ENCODE measurements around the gene FOXK1.
"Not testable (repeated sequence)": the region's sequence is repeated elsewhere in the genome, so short reads cannot be mapped to it uniquely, and the experiment has no call there.

The FOXK1 gene

DNA sequence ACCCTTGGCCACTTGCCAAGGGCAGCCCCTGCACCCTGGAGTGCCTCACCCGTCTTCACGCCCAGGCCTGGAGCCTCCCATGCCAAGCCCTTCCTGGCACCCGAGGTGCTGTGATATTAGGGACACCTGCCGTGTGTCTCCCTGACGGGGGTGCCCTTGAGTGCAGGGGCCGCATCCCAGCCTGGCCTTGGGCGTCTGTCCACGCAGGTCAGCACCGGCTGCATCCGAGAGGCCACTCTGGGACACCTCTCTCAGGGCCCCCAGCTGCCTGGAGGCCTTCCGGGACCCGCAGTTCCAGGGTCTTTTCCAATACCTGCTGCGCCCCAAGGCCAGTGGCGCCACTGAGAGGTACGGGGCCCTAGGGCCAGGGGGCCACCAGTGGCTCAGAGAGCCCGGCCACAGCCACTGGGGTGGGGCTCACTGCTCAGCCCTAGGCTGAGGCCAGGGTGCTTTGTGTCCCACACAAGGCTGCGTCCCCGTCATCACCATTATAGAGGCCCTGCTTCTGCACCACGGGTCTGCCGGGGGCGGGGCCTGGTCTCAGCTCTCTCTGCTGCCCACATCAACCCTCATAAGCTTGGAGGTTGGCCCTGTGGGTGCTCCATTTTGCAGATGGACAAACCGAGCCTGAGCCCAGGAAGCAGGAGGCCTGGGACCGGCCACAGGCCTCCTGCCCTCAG, 106.0 kb downstream of the FOXK1 start:
- DNase-seq = no peak

DNA sequence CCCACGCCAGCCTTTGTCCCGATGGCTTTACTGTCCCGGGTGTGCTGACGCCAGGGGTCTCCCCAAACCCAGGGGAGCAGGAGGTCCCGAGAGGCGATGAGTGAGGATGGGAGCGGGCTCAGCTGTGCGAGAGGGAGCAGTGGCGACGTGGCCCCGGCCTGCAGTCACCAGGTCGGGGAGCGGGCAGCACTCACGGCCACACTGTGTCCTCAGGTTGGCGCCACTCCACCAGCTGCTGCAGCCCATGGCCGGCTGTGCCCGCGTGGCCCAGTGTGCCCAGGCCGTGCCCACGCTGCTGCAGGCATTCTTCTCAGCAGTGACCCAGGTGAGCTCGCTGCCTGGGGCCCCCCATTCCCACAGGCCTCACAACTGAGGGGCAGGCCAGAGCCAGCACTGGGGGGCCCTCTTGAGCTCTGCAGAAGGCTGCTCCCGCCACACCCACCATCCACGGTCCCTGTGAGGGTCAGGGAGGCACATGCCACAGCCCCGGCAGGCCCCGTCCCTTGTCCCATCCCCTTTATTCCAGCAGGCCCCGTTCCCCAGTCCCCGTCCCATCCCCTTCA, 106.6 kb downstream of the FOXK1 start:
- DNase-seq = no peak

DNA sequence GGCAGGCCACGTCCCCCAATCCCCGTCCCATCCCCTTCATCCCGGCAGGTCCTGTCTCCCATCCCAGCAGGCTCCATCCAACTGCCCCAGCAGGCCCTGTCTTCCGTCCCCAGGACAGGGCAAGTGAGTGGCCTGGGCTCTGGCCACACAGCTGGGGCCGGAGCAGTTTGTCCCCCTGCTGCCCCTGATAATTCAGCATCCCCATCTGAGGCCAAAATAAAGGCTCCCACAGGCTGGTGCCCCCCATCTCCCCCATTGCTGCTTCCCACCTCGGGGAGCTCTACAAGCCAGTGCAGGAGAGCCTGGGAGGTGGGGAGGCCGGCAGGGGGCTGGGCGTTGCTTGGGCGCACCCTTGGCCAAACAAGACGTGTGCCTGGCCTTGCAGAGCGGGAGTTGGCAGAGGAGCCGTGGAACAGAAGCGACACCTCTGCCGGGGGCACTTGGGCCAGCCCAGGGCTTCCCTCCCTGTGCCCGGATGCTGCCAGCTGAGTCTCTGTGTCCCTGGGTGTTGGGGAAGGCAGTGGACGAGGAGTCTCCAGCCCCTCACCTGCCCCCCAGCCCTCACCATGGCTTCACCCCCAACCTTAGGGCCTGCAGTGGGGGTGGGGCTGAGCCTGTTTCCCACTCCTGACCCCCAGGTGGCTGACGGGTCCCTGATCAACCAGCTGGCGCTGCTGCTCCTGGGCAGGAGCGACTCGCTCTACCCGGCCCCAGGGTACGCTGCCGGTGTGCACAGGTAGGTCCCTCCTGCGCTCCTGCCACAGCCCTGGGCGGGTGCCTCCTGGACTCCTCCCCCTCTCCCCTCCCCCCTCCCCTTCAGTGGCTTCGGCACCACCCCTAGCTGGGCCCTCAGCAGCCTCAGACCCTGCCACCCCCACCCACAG, 107.3 kb downstream of the FOXK1 start:
- DNase-seq = no peak

DNA sequence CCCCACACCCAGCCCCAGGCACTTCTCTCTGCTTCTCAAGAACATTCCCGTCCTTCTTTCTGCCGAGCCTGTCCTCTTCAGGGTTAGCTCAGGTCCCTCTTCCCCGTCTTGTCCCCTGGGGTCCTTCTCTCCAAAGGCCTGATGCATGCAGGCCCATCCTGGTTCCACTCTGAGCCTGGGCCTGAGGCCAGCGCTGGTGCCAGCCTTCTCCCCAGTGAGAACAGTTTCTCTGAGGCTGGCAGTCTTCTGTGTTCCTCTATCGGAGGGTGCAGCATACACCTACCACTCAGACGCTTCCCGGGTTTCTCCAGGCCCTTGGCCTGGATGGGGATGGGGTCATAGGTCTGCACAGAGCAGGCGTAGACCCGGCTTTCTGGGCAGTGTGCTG, 108.0 kb downstream of the FOXK1 start:
- DNase-seq = no peak

DNA sequence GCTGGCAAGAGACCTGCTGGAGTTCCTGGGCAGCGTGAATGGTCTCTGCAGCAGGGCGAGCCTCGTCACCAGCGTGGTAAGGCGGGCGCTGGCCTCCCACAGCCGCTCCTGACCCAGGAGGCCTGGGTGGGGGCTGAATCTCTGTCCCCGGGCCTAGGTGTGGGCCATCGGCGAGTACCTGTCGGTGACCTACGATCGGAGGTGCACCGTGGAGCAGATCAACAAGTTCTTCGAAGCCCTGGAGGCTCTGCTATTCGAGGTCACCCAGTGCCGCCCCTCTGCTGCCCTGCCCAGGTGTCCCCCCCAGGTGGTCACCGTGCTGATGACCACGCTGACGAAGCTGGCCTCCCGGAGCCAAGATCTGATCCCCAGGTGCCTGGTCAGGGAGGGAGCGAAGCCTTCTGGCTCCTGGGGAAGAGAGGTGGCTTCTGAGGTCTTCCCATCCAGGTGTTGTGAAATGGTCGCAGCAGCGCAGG, 108.5 kb downstream of the FOXK1 start:
- DNase-seq = no peak

DNA sequence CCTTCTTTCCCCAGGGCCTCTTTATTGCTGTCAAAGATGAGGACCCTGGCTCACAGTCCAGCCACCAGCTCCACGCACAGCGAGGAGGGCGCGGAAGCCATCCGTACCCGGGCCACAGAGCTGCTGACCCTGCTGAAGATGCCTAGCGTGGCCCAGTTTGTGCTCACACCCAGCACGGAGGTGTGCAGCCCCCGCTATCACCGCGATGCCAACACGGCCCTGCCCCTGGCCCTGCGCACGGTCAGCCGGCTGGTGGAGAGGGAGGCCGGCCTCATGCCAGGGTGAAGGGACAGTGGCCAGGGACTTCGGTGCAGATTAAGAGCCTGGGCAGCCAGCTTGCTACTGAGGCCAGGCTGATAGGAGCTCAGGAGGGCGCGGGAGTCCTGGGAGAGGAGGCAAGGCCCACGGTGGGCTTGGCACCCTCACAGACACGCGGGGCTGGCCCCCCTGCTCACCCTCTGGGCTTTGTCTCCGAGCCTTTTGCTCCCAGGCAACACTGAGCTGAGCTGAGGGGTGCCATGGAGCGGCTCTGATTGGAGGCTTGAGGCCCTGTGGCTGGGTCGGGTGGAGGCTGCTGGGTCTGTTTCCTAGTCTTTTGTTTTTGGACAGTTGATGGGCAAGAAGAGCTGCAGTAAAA, 109.1 kb downstream of the FOXK1 start:
- DNase-seq = no peak

DNA sequence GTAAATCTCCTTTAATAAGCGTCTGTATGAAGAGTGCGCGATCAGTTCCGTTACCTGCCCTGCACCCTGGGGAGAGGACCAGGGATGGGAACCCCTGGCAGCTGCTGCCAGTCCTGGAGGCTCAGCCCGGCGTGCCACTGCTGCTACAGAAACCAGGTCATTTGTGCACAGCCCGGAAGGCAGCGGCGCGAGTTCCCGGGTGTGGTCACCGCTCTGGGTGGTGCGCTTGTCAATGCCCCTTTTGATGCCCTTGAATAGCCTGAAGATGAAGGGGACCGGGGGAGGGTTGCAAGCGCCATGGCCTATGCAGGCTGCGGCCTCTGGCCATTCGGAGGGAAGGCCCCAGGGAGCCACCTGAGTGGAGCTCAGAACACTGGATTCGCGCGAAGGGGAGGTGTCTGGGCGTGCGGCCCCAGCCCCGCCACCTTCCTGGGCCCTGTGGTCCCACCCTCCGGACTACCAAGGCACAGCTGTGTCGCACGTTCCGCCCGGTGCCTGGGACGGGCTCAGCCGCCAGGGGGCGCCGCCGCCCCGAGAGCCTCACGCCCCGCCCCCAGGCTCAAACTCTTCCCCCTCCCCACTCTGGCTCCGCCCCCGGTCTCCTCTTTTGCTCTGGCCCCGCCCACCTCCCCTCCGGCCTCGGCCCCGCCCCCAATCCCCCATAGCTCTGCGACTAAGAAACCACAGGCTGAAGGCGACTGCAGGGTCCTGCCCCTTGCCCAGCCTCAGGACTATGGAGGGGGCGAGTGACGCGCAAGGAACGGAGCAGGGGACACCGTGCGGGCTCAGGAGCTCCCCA, 109.8 kb downstream of the FOXK1 start:
- peak; percentile 82 to 83 for DNase-seq

DNA sequence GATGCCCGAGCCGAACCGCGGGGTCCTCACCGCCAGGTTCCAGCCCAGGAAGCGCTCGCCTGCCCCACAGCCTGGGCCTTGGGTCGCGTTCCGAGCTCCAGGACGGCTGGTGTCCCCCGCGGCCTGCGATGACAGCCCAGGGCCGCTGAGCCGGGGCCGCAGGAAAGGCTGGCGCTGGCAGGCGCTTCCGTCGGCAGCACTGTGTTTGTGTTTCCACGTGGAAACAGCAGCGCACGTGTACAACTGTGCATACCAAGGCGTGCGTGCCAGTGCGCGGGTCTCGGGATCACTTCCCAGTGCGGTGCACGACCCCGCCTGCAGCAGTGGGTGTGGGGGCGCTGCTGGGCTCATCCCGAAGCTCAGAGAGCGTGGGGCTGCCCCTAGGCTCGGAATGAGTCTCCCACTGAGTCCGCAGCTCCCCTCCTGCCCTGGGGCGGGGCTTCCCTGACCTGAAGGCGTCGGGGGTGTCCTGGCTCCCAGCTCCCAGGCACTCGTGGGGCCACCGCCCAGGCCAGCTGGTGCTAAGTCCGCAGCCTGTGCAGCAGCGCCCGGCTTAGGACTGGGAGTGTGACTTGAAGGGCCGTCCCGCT, 110.5 kb downstream of the FOXK1 start:
- peak; percentile 16 to 27 for DNase-seq

DNA sequence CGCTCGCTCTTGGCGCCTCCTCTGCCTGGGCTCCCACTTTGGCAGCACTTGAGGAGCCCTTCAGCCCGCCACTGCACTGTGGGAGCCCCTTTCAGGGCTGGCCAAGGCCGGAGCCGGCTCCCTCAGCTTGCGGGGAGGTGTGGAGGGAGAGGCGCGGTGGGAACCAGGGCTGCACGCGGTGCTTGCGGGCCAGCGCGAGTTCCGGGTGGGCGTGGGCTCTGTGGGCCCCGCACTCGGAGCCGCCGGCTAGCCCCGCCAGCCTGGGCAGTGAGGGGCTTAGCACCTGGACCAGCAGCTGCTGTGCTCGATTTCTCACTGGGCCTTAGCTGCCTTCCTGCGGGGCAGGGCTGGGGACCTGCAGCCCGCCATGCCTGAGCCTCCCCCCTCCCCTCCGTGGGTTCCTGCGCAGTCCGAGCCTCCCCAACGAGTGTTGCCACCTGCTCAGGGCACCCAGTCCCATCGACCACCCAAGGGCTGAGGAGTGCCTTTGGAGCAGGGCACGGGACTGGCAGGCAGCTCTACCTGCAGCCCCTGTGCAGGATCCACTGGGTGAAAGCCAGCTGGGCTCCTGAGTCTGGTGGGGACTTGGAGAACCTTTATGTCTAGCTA, 111.4 kb downstream of the FOXK1 start:
- not testable (repeated sequence) for DNase-seq

DNA sequence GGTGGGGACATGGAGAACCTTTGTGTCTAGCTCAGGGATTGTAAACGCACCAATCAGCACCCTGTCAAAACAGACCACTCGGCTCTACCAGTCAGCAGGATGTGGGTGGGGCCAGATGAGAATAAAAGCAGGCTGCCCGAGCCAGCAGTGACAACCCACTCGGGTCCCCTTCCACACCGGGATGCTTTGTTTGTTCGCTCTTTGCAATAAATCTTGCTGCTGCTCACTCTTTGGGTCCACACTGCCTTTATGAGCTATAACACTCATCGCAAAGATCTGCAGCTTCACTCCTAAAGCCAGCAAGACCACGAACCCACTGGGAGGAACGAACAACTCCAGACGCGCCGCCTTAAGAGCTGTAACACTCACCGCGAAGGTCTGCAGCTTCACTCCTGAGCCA, 112.1 kb downstream of the FOXK1 start:
- not testable (repeated sequence) for DNase-seq

DNA sequence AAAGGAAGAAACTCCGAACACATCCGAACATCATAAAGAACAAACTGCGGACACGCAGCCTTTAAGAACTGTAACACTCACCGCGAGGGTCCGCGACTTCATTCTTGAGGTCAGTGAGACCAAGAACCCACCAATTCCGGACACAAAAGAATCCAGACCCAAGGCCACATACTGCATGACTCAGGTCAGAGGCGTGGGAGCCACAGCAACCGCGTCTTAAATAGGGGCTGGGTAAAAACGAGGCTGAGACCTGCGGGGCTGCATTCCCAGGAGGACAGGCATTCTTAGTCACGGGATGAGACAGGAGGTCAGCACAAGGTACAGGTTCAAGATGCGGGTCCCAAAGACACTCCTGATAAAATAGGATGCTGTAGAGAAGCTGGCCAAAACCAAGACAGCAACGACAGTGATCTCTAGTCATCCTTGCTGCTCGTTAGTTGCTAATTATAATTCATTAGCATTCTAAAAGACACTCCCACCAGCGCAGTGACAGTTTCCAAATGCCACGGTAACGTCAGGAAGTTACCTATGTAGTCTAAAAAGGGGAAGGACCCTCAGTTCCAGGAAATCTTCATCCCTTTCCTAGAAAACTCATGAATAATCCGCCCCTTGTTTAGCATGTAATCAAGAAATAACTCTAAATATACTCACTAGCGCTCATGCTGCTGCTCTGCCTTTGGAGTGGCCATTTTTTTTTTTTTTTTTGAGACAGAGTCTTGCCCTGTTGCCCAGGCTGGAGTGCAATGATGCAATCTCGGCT, 112.7 kb downstream of the FOXK1 start:
- no peak for DNase-seq

DNA sequence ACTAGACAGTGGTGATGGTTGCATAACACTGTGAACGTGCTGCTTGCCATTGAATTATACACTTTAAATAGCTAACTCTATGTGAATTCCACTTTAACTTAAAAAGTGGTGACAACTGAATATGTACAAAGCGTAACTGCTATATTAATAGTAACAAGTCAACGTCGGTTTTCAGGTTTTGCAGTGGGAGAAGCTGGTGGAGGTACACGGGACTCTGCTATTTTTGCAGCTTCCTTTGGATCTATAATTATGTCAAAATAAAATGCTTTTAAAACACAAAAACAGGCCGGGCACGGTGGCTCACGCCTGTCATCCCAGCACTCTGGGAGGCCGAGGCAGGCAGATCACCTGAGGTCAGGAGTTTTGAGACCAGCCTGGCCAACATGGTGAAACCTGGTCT, 114.4 kb downstream of the FOXK1 start:
- no peak for DNase-seq

DNA sequence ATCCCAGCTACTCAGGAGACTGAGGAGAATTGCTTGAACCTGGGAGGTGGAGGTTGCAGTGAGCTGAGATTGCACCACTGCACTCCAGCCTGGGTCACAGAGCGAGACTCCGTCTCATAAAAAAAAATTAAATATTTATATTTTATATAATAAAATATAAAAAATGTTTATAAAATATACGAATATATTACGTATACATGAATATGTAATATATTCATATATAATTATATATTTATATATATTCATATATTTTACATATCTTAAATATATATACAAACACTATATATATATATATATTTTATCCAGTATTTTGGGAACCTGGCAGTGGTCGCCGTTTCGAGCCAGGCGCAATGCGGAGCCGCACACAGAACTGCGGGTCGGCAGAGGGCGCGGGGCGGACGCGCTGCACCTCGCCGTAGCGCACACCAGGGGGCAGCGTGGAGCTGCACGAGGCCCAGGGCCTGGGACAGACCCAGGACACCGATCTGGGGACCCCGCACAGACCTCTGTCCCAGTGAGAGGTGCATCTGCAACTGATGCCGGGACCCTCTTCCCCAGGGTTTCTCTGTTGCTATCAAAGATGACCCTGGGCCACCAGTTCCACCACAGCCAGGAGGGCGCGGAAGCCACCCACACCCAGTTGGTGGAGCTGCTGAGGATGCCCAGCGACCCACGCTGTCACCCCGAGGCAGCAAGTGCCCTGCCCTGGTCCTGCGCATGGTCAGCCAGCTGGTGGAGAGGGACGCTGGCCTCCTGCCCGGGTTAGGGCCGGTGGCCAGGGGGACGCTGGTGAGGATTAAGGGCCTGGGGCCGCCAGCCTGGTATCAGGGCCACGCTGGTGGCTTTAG, 116.0 kb downstream of the FOXK1 start:
- DNase-seq = peak; percentile 67 to 73

DNA sequence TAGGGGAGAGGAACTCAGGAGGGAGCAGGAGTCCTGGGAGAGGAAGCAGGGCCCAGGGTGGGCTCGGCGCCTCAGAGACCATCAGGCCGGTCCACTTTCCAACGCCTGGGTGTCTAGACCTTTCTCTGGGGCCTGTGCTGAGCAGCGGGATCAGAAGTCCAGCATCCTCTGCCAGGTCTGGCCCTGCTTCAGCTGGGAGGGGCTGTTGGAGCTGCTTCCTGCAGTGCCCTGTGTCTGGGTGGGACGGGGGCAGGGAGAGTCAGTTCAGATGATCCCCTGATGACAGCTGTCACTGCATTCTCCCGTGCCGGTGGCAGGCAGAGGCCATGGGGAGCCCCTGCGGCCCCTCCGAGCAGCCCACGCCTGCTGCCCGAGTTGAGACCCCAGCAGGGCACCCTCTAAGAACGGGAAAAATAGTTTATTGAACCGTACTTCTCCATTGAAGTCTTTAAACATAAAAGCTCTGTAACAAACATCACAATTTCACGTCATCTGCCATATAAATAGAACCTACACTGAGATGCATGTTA, 116.7 kb downstream of the FOXK1 start:
- DNase-seq = no peak

DNA sequence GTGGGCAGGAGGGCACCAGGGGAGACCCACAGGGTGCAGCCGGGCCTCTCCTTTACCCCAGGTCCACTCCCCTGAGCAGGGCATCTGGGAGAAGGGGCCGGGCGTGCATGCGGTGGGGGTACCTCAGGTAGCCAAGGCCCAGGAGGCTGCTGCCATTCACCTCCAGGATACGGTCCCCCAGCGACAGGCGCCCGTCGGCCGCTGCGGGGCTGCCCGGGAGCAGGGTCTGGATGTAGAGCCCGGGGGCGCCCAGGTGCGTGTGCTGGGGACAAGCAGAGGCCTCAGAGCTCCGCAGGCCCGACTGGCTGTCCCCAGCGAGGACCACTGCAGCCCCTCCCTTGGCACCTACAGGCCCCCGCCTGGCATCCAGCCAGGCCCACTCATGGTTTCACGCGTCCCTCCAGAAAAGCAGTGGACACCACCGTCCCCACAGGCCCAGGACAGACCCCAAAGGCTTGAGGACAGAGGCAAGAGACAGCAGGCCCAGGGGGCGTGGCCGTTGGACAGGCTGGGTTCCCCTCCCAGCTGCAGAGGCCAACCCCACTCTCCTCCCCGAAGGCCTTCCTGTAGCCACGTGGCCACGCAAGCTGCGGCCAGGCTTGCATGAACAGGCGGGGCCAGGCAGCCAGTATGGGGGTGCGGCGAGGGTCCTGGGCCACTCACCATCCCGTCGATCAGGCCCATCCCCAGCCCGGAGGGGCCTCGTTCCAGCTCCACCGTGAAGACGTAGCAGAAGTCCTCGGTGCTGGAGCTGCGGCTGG, 117.6 kb downstream of the FOXK1 start:
- DNase-seq = no peak

DNA sequence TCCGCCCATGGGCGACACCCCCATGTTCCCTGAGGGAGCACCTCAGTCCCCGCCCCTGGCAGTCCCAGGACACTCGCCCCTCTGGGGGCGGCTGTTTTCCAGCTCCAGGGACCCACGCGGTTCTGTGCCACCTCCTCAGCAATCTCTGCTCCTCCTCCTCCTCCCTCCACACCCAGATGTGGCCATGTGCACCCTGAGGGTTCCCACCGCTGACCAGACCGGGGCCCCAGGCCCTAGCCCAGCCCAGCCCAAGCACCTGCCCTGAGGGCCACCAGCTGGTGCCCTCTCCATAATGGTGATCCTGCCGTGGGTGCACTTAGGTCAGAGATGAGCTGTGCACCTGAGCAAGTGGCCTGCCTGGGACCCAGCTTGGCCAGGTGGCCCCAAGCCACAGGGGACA, 118.4 kb downstream of the FOXK1 start:
- DNase-seq = no peak

DNA sequence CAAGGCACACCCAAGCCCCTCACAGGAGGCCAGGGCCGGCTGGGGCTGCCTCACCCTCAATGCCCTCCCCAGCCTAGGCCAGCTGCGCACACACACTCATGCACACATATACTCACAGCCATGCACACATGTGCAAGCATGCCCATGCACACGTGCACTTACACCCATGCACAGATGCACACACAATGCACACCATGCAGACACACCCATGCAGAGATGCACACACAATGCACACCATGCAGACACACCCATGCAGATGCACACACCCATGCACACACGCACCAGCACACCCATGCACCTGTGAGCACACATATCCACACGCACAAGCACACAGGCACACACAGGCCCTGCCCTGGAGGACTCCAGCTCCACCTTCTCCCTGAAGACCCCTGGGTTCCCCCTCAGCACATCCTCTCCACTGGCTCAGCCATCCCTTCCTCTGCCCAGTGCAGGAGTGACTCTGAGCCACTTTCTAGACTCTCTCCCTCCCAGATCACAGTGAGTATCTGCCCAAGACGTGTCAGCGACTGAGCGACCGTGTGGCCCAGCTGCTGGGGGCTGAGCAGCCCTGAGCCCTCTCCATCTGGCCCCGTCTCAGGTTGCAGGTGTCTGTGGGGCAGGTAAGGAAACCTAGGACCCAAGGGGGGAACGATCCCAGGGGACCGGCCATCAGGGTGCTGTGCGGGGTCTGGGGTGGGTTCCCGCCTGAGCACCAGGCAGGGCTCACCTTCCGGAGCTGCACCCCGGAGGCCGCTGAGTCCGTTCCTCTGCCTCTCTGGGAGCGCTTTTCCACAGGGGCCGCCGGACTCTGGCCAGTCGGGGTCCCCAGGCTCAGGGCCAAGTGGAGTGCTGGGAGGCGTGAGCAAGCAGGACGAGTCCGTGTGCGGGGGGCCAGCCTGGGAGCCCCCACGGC, 119.1 kb downstream of the FOXK1 start:
- DNase-seq = no peak

DNA sequence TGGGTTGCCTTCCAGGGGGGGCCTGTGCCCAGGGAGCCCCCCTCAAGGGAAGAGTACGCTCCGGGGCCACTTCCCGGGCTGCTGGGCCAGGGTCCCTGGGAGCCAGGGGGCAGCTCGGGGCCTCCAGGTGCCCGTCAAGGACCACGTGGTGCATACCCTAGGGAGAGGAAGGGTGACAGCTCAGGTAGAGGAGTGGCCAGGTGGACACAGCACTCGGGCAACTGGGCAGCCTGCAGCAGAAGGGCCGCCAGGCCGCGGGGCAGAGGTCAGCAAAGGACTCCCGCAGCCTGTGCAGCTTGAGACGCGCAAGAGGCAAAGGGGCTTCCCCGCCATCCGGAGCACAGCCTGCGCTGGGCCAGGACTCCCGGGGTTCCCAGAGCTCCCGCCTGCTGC, 119.7 kb downstream of the FOXK1 start:
- DNase-seq = no peak

Data from activated CD4-positive, alpha-beta T cell treated with anti-CD3 and anti-CD28 coated beads, Interleukin-2, amount 50 U/mL, for 48 hours (primary cell).